Measurements from ENCODE around the gene TGM1. TPM values are rescaled to one million over a fixed set of nuclear protein-coding genes. Genes with fewer than 3 reads are reported as not detected.
A peak's percentile ranks its signal among the peaks of the same experiment; 100 is the strongest.

The TGM1 gene
- total RNA-seq, 4 donors from 2014 or later: 566 to 1,879 (median 1,037) TPM

DNA sequence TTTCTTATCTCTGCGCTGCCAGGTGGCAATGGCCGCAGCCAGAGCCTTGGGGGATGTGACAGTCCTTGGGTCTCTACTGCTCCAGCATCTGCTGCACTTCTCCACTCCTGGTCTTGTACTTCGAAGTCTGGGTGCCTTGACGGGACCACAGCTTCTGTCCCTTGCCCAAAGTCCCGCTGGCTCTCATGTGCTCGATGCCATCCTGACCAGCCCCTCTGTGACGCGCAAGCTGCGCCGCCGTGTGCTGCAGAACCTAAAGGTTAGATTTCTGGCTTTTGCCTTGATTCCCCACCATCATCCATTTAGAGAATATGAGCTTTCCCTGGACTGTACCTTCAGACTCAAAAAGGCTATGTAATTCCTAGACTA lies 41.0 kb upstream of the TGM1 start:
- intact Hi-C loops (cut with DNase I): no loop called here
- no peaks in the 10 kb centered on the region for H3K27me3 ChIP-seq
- no peak overlapping the region for H3K4me3 ChIP-seq
- DNase-seq: no peak
- no peak for TF ChIP-seq POLR2A (IDR thresholded peaks at IDR 0.05)
- TF ChIP-seq, protein P1, sequence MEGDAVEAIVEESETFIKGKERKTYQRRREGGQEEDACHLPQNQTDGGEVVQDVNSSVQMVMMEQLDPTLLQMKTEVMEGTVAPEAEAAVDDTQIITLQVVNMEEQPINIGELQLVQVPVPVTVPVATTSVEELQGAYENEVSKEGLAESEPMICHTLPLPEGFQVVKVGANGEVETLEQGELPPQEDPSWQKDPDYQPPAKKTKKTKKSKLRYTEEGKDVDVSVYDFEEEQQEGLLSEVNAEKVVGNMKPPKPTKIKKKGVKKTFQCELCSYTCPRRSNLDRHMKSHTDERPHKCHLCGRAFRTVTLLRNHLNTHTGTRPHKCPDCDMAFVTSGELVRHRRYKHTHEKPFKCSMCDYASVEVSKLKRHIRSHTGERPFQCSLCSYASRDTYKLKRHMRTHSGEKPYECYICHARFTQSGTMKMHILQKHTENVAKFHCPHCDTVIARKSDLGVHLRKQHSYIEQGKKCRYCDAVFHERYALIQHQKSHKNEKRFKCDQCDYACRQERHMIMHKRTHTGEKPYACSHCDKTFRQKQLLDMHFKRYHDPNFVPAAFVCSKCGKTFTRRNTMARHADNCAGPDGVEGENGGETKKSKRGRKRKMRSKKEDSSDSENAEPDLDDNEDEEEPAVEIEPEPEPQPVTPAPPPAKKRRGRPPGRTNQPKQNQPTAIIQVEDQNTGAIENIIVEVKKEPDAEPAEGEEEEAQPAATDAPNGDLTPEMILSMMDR (IDR thresholded peaks at IDR 0.05): no peak
- 93 to 95% methylated on average over 7 to 11 of the region's 11 CpGs for WGBS, 2 donors
- no peaks in the 10 kb centered on the region for H3K9me3 ChIP-seq
- peaks cover 11 to 74% (median 44%) of the 10 kb centered on the region in 3 donors for H3K36me3 ChIP-seq
- peaks cover 23 to 45% (median 25%) of the 10 kb centered on the region in 3 donors for H3K4me1 ChIP-seq
- H3K27ac ChIP-seq: no peak overlapping the region

GRCh38 chr14:24300326-24300980 lies 37.5 kb upstream of the TGM1 start:
- no peak for DNase-seq
- intact Hi-C loops (cut with DNase I): no loop called here
- H3K36me3 ChIP-seq: peaks cover 16 to 64% (median 33%) of the 10 kb centered on the region in 3 donors

DNA sequence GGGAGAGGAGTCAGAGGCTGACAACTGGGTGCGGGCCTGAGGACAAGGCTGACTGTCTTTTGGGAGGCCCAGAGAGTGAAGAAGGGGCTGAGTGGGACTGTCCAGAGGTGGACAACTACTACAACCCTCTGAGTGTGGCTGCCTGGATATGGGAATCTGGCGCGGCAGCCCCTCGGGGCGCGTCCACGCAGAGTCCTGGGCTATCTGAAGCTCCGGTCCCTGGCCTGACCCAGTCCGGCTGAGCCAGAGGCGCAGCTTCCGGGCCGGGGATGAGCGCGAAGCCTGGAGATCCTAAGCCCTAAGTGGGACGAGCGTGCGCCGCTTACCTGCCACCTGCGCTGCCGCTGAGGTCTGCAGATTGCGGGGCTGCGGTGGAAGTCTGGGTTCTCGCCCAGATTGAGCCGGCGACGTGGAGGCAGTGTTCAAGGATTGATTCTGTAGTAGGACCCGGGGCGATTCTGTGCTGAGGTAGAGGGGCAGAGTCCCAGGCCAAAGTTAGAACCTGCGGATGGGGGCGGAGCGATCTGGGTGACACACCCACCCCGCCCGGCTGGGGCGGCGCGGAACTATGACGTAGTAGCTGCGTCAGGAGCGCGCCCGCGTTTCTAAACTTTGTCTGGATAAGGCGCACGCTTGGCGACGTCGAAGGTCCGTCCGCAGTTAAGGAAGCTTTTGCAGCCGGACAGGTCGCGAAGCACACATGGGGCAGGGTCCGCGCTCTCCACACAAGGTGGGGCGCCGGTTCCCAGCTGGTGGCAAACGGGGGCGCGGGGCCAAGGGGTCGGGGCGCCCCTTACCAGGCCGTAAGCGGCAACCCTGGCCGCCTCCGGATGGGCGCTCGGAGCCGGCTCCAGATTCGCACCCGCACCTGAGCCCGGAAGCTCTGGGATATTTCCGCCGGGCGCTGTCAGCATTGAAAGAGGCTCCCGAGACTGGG lies 36.5 kb upstream of the TGM1 start, which contains the start of the genes DHRS1 and NOP9:
Gene DHRS1, minus strand, starts transcription at position 526 of the 937 bp plus-strand sequence. CDS start 674 bp downstream, outside the sequence.
Gene NOP9, plus strand, starts transcription at position 596 of the 937 bp plus-strand sequence. Its CDS starts 105 bp downstream, at position 701.
- peak; percentile 71 for DNase-seq
- TF ChIP-seq, protein P1 (IDR thresholded peaks at IDR 0.05): peak in 2 of 6 experiments; percentile 18 to 30
- peak in 3 of 4 donors; percentile 73 to 78 (median 78) for TF ChIP-seq POLR2A (IDR thresholded peaks at IDR 0.05)
- peak within 1 kb of the TSS; percentile 94 to 97 (median 96) for H3K27ac ChIP-seq
- peaks cover 16 to 64% (median 24%) of the 10 kb centered on the region in 3 donors for H3K36me3 ChIP-seq
- H3K9me3 ChIP-seq: no peaks in the 10 kb centered on the region
- intact Hi-C loops (cut with DNase I): loop anchor here (2.0 kb wide), 1 partner anchor 57 kb away; the partner anchor contains the start of gene TINF2
- WGBS, 2 donors: 0% methylated on average over 7 to 10 of the region's 75 CpGs
- no peaks in the 10 kb centered on the region for H3K27me3 ChIP-seq
- peaks cover 20 to 59% (median 25%) of the 10 kb centered on the region in 3 donors for H3K4me1 ChIP-seq
- H3K4me3 ChIP-seq: peak within 1 kb of the TSS; percentile 60 to 92 (median 87)

More at GRCh38 chr14:24300326-24300980, 37.5 kb upstream of the TGM1 start:
- Histone ChIP-seq H3K27me3 (no peaks in the 10 kb centered on the region), H3K27ac (peak overlapping the region; percentile 94 to 97 (median 96)), H3K9me3 (no peaks in the 10 kb centered on the region), H3K4me1 (peaks cover 20 to 59% (median 25%) of the 10 kb centered on the region in 3 donors), H3K4me3 (peak overlapping the region; percentile 60 to 92 (median 87))
- TF ChIP-seq, protein P1 (IDR thresholded peaks at IDR 0.05): no peak
- TF ChIP-seq POLR2A (IDR thresholded peaks at IDR 0.05): no peak
- 21 to 30% methylated on average over 11 to 14 of the region's 16 CpGs for WGBS, 2 donors

DNA sequence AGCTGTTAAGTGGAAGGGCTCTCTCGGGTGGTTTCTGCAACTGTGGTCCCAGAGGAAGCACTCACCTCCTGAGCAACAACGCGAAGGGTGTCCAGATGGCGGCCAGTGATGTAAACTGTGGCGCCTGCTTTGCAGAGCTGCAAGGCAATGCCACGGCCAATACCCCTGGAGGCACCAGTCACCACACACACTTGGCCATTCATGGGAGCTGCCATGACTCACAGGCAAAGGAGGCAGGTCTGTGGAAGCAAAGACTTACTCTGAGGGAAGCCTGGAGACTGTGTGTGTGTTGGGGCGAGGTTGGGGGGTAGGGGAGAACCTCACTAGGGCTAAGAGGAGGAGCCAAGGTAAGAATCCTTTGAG lies 35.9 kb upstream of the TGM1 start:
- Histone ChIP-seq H3K27me3 (no peaks in the 10 kb centered on the region), H3K27ac (peak overlapping the region; percentile 94 to 97 (median 96)), H3K36me3 (peaks cover 16 to 64% (median 18%) of the 10 kb centered on the region in 3 donors), H3K4me3 (peak overlapping the region; percentile 60 to 92 (median 87)), H3K4me1 (peaks cover 20 to 59% (median 25%) of the 10 kb centered on the region in 3 donors), H3K9me3 (no peaks in the 10 kb centered on the region)
- DNase-seq: no peak
- intact Hi-C loops (cut with DNase I): loop anchor here (2.0 kb wide), 1 partner anchor 56 kb away; the partner anchor contains the start of gene TINF2
- WGBS, 2 donors: 38 to 39% methylated on average over 2 to 6 of the region's 7 CpGs
- no peak for TF ChIP-seq POLR2A (IDR thresholded peaks at IDR 0.05)
- TF ChIP-seq, protein P1 (IDR thresholded peaks at IDR 0.05): no peak
